Breast epithelium (tissue), 3 donors: ENCODE results near the gene SPSB1.

Experiments
- POLR2A ChIP-seq: fragments of 450-650 bp; IDR thresholded peaks from one replicate; pipeline ENCODE4 v1.6.1; 2016; ENCODE audit warnings: antibody characterized with exemption, mild to moderate bottlenecking, moderate library complexity
- POLR2AphosphoS5 ChIP-seq, 3 donors: sonication (generic); formaldehyde crosslinking; IDR thresholded peaks; one replicate each; pipeline ENCODE4 v1.6.1; 2017; ENCODE audit warnings: antibody characterized with exemption in 3 of 3
- TF ChIP-seq, protein P1 (sequence below), 3 donors: fragments of 450-650 bp; IDR thresholded peaks; one replicate each; pipeline ENCODE4 v1.5.1; 2016 to 2017; ENCODE audit warnings: antibody characterized with exemption in 3 of 3, mild to moderate bottlenecking in 3 of 3, moderate library complexity in 3 of 3

DNA sequence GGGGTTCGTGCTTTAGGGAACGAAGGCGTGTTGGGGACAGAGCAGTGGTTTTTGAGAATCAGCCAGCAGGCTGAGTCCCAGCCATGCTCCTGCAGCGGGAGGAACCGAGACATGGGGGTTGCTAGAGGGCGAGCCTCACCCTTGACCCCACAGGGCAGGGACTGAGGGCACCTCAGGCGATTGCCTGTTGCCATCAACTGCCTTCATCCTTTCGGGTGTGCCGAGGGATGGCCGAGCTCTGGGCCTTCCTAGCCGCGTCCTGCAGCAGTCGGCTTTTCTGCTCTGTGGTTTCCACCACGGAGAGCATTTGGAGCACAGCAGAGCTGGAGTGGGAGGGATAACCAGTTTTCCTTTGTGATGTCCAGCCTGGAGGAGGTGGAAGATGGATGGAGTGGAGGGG lies 13.3 kb downstream of the SPSB1 start:
- TF ChIP-seq, protein P1, sequence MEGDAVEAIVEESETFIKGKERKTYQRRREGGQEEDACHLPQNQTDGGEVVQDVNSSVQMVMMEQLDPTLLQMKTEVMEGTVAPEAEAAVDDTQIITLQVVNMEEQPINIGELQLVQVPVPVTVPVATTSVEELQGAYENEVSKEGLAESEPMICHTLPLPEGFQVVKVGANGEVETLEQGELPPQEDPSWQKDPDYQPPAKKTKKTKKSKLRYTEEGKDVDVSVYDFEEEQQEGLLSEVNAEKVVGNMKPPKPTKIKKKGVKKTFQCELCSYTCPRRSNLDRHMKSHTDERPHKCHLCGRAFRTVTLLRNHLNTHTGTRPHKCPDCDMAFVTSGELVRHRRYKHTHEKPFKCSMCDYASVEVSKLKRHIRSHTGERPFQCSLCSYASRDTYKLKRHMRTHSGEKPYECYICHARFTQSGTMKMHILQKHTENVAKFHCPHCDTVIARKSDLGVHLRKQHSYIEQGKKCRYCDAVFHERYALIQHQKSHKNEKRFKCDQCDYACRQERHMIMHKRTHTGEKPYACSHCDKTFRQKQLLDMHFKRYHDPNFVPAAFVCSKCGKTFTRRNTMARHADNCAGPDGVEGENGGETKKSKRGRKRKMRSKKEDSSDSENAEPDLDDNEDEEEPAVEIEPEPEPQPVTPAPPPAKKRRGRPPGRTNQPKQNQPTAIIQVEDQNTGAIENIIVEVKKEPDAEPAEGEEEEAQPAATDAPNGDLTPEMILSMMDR (IDR thresholded peaks at IDR 0.05), result no peak
- TF ChIP-seq POLR2A, result no peak
- TF ChIP-seq POLR2AphosphoS5 (IDR thresholded peaks at IDR 0.05), result no peak
